K562 (cell line): ENCODE results near the gene FKBP2. TPM values are rescaled to one million over a fixed set of nuclear protein-coding genes. Genes with fewer than 3 reads are reported as not detected.

Source experiments
- ATF2 ChIP-seq: sonication (generic); formaldehyde crosslinking; IDR thresholded peaks from 2 replicates; pipeline ENCODE4 v1.8.1; 2022; ENCODE audit warnings: missing genetic modification reagents
- BRF2 ChIP-seq: IDR thresholded peaks from 3 replicates; pipeline ENCODE4 v1.6.1; 2011; ENCODE audit warnings: borderline replicate concordance, mild to moderate bottlenecking; ENCODE audit not compliant: insufficient read length, insufficient read depth
- CBX2 ChIP-seq: fragments of 200-600 bp; sonication (generic); IDR thresholded peaks from one replicate; pipeline ENCODE4 v1.6.1; 2012; ENCODE audit warnings: mild to moderate bottlenecking, low read length, inconsistent platforms; ENCODE audit not compliant: insufficient read depth, poor library complexity, severe bottlenecking
- IRF1 ChIP-seq: sonication (generic); formaldehyde crosslinking; IDR thresholded peaks from 2 replicates; pipeline ENCODE4 v1.8.0; 2022; ENCODE audit warnings: missing genetic modification reagents, mild to moderate bottlenecking, borderline replicate concordance
- RNF219 ChIP-seq: fragments of 250-450 bp; sonication (Bioruptor Pico); IDR thresholded peaks from 2 replicates; pipeline ENCODE4 v1.5.0; 2022; ENCODE audit warnings: mild to moderate bottlenecking
- SIRT6 ChIP-seq: IDR thresholded peaks from one replicate; pipeline ENCODE4 v1.6.1; 2012; ENCODE audit warnings: low read depth, mild to moderate bottlenecking, control low read depth, inconsistent platforms, low read length, moderate library complexity
- SMARCC2 ChIP-seq: fragments of 450-650 bp; IDR thresholded peaks from 2 replicates; pipeline ENCODE4 v1.6.1; 2017; ENCODE audit warnings: antibody characterized with exemption, moderate library complexity, mild to moderate bottlenecking, low read depth
- SMC3 ChIP-seq: conservative IDR thresholded peaks from 2 replicates; pipeline ENCODE4 v1.6.1; 2011; ENCODE audit warnings: low read depth, low read length, improper control_type of control experiment; ENCODE audit not compliant: insufficient read depth
- SRF ChIP-seq, 2 experiments: fragments of 250-450, 450-650 bp in 1 of 2; sonication (Bioruptor Pico) in 1 of 2; sonication (generic) in 1 of 2; formaldehyde crosslinking; IDR thresholded peaks; 2 replicates each; pipeline versions ENCODE4 v1.5.0 to v1.5.1; 2020 to 2022; ENCODE audit warnings: mild to moderate bottlenecking in 1 of 2, missing genetic modification reagents in 1 of 2
- TEAD4 ChIP-seq, 2 experiments: sonication (generic) in 1 of 2; formaldehyde crosslinking in 1 of 2; IDR thresholded peaks; 2 replicates each; pipeline versions ENCODE4 v1.6.1 to v1.8.0; 2012 to 2022; ENCODE audit warnings: borderline replicate concordance in 1 of 2, inconsistent platforms in 1 of 2, low read length in 1 of 2, mild to moderate bottlenecking in 1 of 2, missing genetic modification reagents in 1 of 2
- ZBTB2 ChIP-seq: fragments of 450-650 bp; IDR thresholded peaks from 2 replicates; pipeline ENCODE4 v1.6.1; 2016; ENCODE audit warnings: antibody characterized with exemption
- ZBTB7A ChIP-seq: IDR thresholded peaks from 2 replicates; pipeline ENCODE4 v1.6.1; 2011; ENCODE audit warnings: low read depth, mild to moderate bottlenecking, low read length, moderate library complexity, borderline replicate concordance; ENCODE audit not compliant: control insufficient read depth
- ZNF224 ChIP-seq: sonication (generic); formaldehyde crosslinking; IDR thresholded peaks from 2 replicates; pipeline ENCODE4 v1.8.0; 2022; ENCODE audit warnings: mild to moderate bottlenecking, missing genetic modification reagents
- ZNF324 ChIP-seq: fragments of 250-450 bp; sonication (Bioruptor Pico); IDR thresholded peaks from 2 replicates; pipeline ENCODE4 v1.4.0; 2020; ENCODE audit warnings: mild to moderate bottlenecking
- ZNF511 ChIP-seq: sonication (generic); formaldehyde crosslinking; IDR thresholded peaks from 2 replicates; pipeline ENCODE4 v1.8.0; 2022; ENCODE audit warnings: mild to moderate bottlenecking, missing genetic modification reagents
- ZNF655 ChIP-seq: fragments of 250-450 bp; sonication (Bioruptor Pico); IDR thresholded peaks from 2 replicates; pipeline ENCODE4 v1.5.0; 2021
- polyA plus RNA-seq, 8 experiments: library from polyadenylated mRNA; depleted of rRNA in 4 of 8; stranded (reverse) in 5 of 8; unstranded in 3 of 8; fragments of >200 nt; fragmentation: Nextera tagmentation in 2 of 8; fragmentation: Illumina TruSeq in 1 of 8; extraction: Ambion mirVana in 2 of 8; extraction: Trizol in 1 of 8; gene quantifications; 2 replicates each; pipeline versions ENCODE4 v1.2.1 to v1.2.3, GENCODE V29; 2011 to 2014; ENCODE audit warnings: inconsistent platforms in 1 of 8, missing spikeins in 1 of 8
- total RNA-seq, 7 experiments: library from RNA; depleted of rRNA in 6 of 7; stranded (reverse); fragments of >200 nt in 6 of 7; fragmentation: Illumina TruSeq in 2 of 7; extraction: Trizol in 2 of 7; gene quantifications; 2 replicates each; pipeline versions ENCODE4 v1.2.1 to v1.2.3, GENCODE V29; 2011 to 2021; ENCODE audit warnings: low replicate concordance in 1 of 7

The FKBP2 gene
- total and polyA plus RNA-seq, 9 of the 15 experiments (the other 6 are each of a cell fraction or from before 2014, with no cell fraction given) = 3.5 to 151 (median 58.1) TPM

GRCh38 chr11:64268025-64268892, 27.4 kb downstream of the FKBP2 start (continued):
- TF ChIP-seq ZBTB7A (peak; percentile 7; the same call in 1 of the 2 replicates), SRF (CRISPR knock-in tag; IDR thresholded peaks at IDR 0.05) (no peak), IRF1 (CRISPR knock-in tag) (no peak), ZBTB2 (no peak), ZNF324 (CRISPR knock-in tag) (no peak), BRF2 (no peak), SMARCC2 (no peak), TEAD4 (IDR thresholded peaks at IDR 0.05; ENCODE audit: low read length) (no peak), TEAD4 (CRISPR knock-in tag; IDR thresholded peaks at IDR 0.05; ENCODE audit: borderline replicate concordance) (no peak), ZNF224 (no peak), ZNF511 (CRISPR knock-in tag) (no peak), ZNF655 (CRISPR knock-in tag) (no peak), ATF2 (CRISPR knock-in tag) (no peak), CBX2 (no peak), SMC3 (no peak), RNF219 (CRISPR knock-in tag) (no peak), SIRT6 (no peak)
